HG03139 (cell line): ENCODE data around the gene MMD2.

Experiments used
- ATAC-seq: cut with Tn5 transposase; IDR thresholded peaks from one replicate; pipeline ENCODE4 v1.9.1; 2021; ENCODE audit not compliant: unreplicated experiment

Gene MMD2

GRCh38 chr7:4959893-4960292 lies 906 bp upstream of the MMD2 start:
- no peak for ATAC-seq

GRCh38 chr7:4959306-4959705 lies 319 bp upstream of the MMD2 start:
- ATAC-seq: no peak

GRCh38 chr7:4957847-4958476 lies 1.0 kb downstream of the MMD2 start:
- no peak for ATAC-seq

- no peak for ATAC-seq
Observed at GRCh38 chr7:4951903-4952636, 6.9 kb downstream of the MMD2 start.

- no peak for ATAC-seq
Observed at GRCh38 chr7:4951304-4951703, 7.7 kb downstream of the MMD2 start.

GRCh38 chr7:4948402-4948801 lies 10.6 kb downstream of the MMD2 start:
- no peak for ATAC-seq

- ATAC-seq: no peak
Observed at GRCh38 chr7:4945949-4946348, 13.0 kb downstream of the MMD2 start.

GRCh38 chr7:4944939-4945338 lies 14.0 kb downstream of the MMD2 start:
- ATAC-seq: no peak

- no peak for ATAC-seq
Observed at GRCh38 chr7:4943297-4943696, 15.7 kb downstream of the MMD2 start.

- no peak for ATAC-seq
Observed at GRCh38 chr7:4939971-4940728, 18.8 kb downstream of the MMD2 start.

- ATAC-seq: no peak
Observed at GRCh38 chr7:4937411-4937810, 21.6 kb downstream of the MMD2 start.

GRCh38 chr7:4934419-4935025 lies 24.5 kb downstream of the MMD2 start:
- no peak for ATAC-seq

GRCh38 chr7:4931943-4932342 lies 27.0 kb downstream of the MMD2 start:
- no peak for ATAC-seq

GRCh38 chr7:4929005-4929404 lies 30.0 kb downstream of the MMD2 start:
- no peak for ATAC-seq

GRCh38 chr7:4928445-4928844 lies 30.5 kb downstream of the MMD2 start:
- no peak for ATAC-seq

GRCh38 chr7:4919969-4920766 lies 38.8 kb downstream of the MMD2 start:
- ATAC-seq: no peak

- ATAC-seq: no peak
Observed at GRCh38 chr7:4916113-4916512, 42.9 kb downstream of the MMD2 start.

GRCh38 chr7:4911111-4911828 lies 47.7 kb downstream of the MMD2 start:
- no peak for ATAC-seq

GRCh38 chr7:4906682-4907081 lies 52.3 kb downstream of the MMD2 start:
- ATAC-seq: no peak

- no peak for ATAC-seq
Observed at GRCh38 chr7:4905171-4905570, 53.8 kb downstream of the MMD2 start.
